Ishikawa (cell line): ENCODE data around the gene ANO4.

ENCODE experiments used
- CEBPB ChIP-seq: IDR thresholded peaks from 2 replicates; pipeline ENCODE4 v1.6.1; 2012
- EGR1 ChIP-seq: IDR thresholded peaks from 2 replicates; pipeline ENCODE4 v1.6.1; 2012
- EP300 ChIP-seq: IDR thresholded peaks from 2 replicates; pipeline ENCODE4 v1.6.1; 2012; ENCODE audit warnings: borderline replicate concordance
- FOXM1 ChIP-seq: IDR thresholded peaks from 2 replicates; pipeline ENCODE4 v1.6.1; 2012; ENCODE audit warnings: low read depth, borderline replicate concordance
- RAD21 ChIP-seq: IDR thresholded peaks from 2 replicates; pipeline ENCODE4 v1.6.1; 2012; ENCODE audit warnings: low read depth
- TAF1 ChIP-seq: IDR thresholded peaks from 2 replicates; pipeline ENCODE4 v1.6.1; 2012; ENCODE audit warnings: low read depth, mild to moderate bottlenecking
- TCF12 ChIP-seq: IDR thresholded peaks from 2 replicates; pipeline ENCODE4 v1.6.1; 2012; ENCODE audit warnings: low read depth
- TEAD4 ChIP-seq: IDR thresholded peaks from 2 replicates; pipeline ENCODE4 v1.6.1; 2012
- YY1 ChIP-seq: IDR thresholded peaks from 2 replicates; pipeline ENCODE4 v1.6.1; 2012; ENCODE audit warnings: low read depth
- TF ChIP-seq, protein P1 (sequence below): IDR thresholded peaks from 2 replicates; pipeline ENCODE4 v1.6.1; 2012; ENCODE audit warnings: low read depth, mild to moderate bottlenecking
- TF ChIP-seq, protein P2 (sequence below): IDR thresholded peaks from 2 replicates; pipeline ENCODE4 v1.6.1; 2012

DNA sequence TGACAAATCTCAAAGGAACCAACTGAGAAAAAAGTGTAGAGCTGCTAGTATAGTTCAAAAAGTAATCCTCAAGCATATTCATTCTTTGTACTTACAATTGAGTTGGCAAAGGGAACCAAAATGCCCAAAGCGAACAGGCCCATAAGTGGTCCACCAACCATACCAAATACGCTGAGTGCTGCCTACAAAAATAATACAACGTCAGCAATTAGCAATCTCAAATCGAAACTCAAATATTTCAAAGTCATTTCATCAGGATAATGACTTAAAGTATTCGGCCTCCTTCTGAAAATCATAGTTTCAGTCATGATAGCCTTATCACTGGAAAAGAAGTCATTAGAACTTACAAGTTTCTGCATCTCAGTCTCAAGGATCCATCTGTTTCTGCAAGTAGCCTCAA lies 373.4 kb downstream of the ANO4 start:
- no peak for TF ChIP-seq EP300
- no peak for TF ChIP-seq TEAD4
- no peak for TF ChIP-seq TCF12
- TF ChIP-seq YY1, result no peak
- TF ChIP-seq, protein P1, sequence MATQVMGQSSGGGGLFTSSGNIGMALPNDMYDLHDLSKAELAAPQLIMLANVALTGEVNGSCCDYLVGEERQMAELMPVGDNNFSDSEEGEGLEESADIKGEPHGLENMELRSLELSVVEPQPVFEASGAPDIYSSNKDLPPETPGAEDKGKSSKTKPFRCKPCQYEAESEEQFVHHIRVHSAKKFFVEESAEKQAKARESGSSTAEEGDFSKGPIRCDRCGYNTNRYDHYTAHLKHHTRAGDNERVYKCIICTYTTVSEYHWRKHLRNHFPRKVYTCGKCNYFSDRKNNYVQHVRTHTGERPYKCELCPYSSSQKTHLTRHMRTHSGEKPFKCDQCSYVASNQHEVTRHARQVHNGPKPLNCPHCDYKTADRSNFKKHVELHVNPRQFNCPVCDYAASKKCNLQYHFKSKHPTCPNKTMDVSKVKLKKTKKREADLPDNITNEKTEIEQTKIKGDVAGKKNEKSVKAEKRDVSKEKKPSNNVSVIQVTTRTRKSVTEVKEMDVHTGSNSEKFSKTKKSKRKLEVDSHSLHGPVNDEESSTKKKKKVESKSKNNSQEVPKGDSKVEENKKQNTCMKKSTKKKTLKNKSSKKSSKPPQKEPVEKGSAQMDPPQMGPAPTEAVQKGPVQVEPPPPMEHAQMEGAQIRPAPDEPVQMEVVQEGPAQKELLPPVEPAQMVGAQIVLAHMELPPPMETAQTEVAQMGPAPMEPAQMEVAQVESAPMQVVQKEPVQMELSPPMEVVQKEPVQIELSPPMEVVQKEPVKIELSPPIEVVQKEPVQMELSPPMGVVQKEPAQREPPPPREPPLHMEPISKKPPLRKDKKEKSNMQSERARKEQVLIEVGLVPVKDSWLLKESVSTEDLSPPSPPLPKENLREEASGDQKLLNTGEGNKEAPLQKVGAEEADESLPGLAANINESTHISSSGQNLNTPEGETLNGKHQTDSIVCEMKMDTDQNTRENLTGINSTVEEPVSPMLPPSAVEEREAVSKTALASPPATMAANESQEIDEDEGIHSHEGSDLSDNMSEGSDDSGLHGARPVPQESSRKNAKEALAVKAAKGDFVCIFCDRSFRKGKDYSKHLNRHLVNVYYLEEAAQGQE, result no peak
- no peak for TF ChIP-seq RAD21
- TF ChIP-seq, protein P2, sequence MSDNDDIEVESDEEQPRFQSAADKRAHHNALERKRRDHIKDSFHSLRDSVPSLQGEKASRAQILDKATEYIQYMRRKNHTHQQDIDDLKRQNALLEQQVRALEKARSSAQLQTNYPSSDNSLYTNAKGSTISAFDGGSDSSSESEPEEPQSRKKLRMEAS, result no peak
- TF ChIP-seq FOXM1, result no peak
- TF ChIP-seq CEBPB, result no peak
- TF ChIP-seq TAF1, result no peak
- no peak for TF ChIP-seq EGR1
